Endothelial cell (in vitro differentiated cells): ENCODE data around the gene FN1. TPM values are rescaled to one million over a fixed set of nuclear protein-coding genes. Genes with fewer than 3 reads are reported as not detected.

Experiments used
- DNase-seq: peaks from one replicate; pipeline ENCODE4 v3.0.0; 2021; ENCODE audit warnings: low spot score
- H3K27ac Mint-ChIP-seq: one replicate; pipeline ENCODE4 v1.8.0; 2021; ENCODE audit warnings: mixed read lengths, inconsistent platforms; ENCODE audit not compliant: unreplicated experiment
- H3K27me3 Mint-ChIP-seq: one replicate; pipeline ENCODE4 v1.8.0; 2021; ENCODE audit warnings: mild to moderate bottlenecking, moderate library complexity, mixed read lengths, inconsistent platforms; ENCODE audit not compliant: unreplicated experiment
- H3K36me3 Mint-ChIP-seq: one replicate; pipeline ENCODE4 v1.8.0; 2021; ENCODE audit warnings: mild to moderate bottlenecking, low read depth, mixed read lengths, inconsistent platforms; ENCODE audit not compliant: unreplicated experiment
- H3K4me1 Mint-ChIP-seq: one replicate; pipeline ENCODE4 v1.8.0; 2021; ENCODE audit warnings: mild to moderate bottlenecking, mixed read lengths, inconsistent platforms; ENCODE audit not compliant: unreplicated experiment
- H3K4me3 Mint-ChIP-seq: one replicate; pipeline ENCODE4 v1.8.0; 2021; ENCODE audit warnings: mild to moderate bottlenecking, mixed read lengths, inconsistent platforms; ENCODE audit not compliant: unreplicated experiment
- H3K9me3 Mint-ChIP-seq: one replicate; pipeline ENCODE4 v1.8.0; 2021; ENCODE audit warnings: mixed read lengths, inconsistent platforms; ENCODE audit not compliant: unreplicated experiment
- CTCF ChIP-seq: fragments of 200-600 bp; sonication (generic); IDR thresholded peaks from one replicate; pipeline ENCODE4 v1.5.0; 2021; ENCODE audit warnings: antibody characterized with exemption; ENCODE audit not compliant: unreplicated experiment
- total RNA-seq: library from RNA; stranded (reverse); fragmentation: NEBNext Ultra II Directional; extraction: Animal tissue kit (Norgen Biotek cat#: 25700); gene quantifications from one replicate; pipeline ENCODE4 v1.2.1, GENCODE V29; 2021; ENCODE audit not compliant: unreplicated experiment

FN1 gene
- total RNA-seq, 1 donor from 2014 or later = 1,159 TPM

DNA sequence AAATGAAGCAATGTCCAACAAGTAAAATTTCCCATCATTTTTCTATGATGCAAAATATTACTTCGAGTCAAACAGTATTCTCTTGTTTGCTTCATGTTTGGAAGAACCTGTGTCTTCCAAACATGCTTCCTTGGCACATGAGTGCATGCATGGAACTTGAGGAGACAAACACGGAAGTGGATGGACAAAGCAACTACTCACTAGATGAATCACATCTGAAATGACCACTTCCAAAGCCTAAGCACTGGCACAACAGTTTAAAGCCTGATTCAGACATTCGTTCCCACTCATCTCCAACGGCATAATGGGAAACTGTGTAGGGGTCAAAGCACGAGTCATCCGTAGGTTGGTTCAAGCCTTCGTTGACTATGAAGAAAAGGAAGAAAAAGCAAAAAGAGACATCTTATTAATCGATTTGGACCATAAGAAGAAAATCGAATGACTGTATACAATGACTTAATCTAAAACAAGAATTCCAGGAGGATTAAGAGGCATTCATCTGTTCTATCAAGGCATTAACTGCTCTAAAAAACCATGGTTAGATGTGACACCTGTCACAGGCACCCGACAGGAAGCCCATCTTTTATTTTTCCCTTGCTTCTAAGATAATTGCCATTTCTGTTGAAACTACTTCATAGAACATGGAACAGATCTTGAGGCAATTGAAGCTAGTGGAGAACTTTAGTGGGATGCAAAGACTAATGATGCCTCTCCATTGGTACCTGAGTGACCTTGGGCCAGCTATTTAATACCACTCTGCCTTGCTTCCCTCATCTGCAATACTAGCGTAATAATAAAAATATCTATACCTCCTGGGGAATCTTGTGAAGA is 68.0 kb downstream of the FN1 start:
- no peak overlapping the region for H3K4me3 Mint-ChIP-seq
- TF ChIP-seq CTCF = no peak
- H3K4me1 Mint-ChIP-seq = no peaks in the 10 kb centered on the region
- DNase-seq = no peak
- H3K27me3 Mint-ChIP-seq = peaks cover 2% of the 10 kb centered on the region
- no peak overlapping the region for H3K27ac Mint-ChIP-seq
- H3K36me3 Mint-ChIP-seq = peaks cover 56% of the 10 kb centered on the region
- no peaks in the 10 kb centered on the region for H3K9me3 Mint-ChIP-seq

DNA sequence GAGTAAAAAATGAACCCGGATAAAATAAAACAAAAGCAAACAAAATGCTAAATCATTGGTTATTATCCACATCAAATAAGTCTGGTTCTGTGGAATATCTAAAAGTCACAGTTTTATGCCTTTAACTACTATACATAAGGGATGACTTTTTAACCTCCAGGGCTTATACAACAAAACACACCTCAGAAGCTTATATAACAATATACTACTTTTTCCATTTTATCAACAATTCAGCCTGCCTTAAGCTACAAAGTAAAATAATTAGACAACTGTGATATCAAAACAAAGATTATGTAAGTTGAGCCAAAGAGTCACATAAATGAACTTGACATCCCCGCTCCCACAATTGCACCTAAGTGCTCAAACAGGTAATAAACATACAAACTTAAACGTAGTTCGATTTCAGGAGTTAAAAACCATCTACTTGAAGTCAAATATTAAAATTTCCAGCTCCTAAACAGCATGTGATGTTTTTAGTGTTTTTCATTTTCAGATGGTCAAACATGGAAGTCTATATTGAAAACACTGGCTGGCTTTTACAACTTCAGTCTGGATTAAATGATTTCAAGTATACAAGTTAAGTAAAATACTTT is 69.3 kb downstream of the FN1 start:
- H3K4me1 Mint-ChIP-seq = no peaks in the 10 kb centered on the region
- no peak for TF ChIP-seq CTCF
- peaks cover 57% of the 10 kb centered on the region for H3K36me3 Mint-ChIP-seq
- no peaks in the 10 kb centered on the region for H3K9me3 Mint-ChIP-seq
- no peak for DNase-seq
- H3K4me3 Mint-ChIP-seq = no peak overlapping the region
- no peak overlapping the region for H3K27ac Mint-ChIP-seq
- H3K27me3 Mint-ChIP-seq = peaks cover 2% of the 10 kb centered on the region

GRCh38 chr2:215365184-215365658 is 70.6 kb downstream of the FN1 start:
- H3K27ac Mint-ChIP-seq = no peak overlapping the region
- H3K27me3 Mint-ChIP-seq = peaks cover 2% of the 10 kb centered on the region
- no peaks in the 10 kb centered on the region for H3K4me1 Mint-ChIP-seq
- H3K36me3 Mint-ChIP-seq = peaks cover 55% of the 10 kb centered on the region
- H3K9me3 Mint-ChIP-seq = no peaks in the 10 kb centered on the region
- TF ChIP-seq CTCF = no peak
- no peak overlapping the region for H3K4me3 Mint-ChIP-seq
- DNase-seq = no peak

GRCh38 chr2:215364157-215365155 is 71.4 kb downstream of the FN1 start:
- no peaks in the 10 kb centered on the region for H3K4me1 Mint-ChIP-seq
- no peak overlapping the region for H3K4me3 Mint-ChIP-seq
- peaks cover 49% of the 10 kb centered on the region for H3K36me3 Mint-ChIP-seq
- H3K27me3 Mint-ChIP-seq = peaks cover 2% of the 10 kb centered on the region
- H3K27ac Mint-ChIP-seq = no peak overlapping the region
- no peak for DNase-seq
- TF ChIP-seq CTCF = no peak
- no peaks in the 10 kb centered on the region for H3K9me3 Mint-ChIP-seq
